Common myeloid progenitor, CD34-positive (primary cell): ENCODE results near the gene IPPK.

Source experiments
- CTCF ChIA-PET: fragments of 350-600 bp; sonication (Branson Sonifier 250); formaldehyde crosslinking; loops from one replicate; lab custom pipeline; 2021; ENCODE audit warnings: antibody characterized with exemption; lab: Charles Lee
- POLR2A ChIA-PET: fragments of 350-600 bp; sonication (Branson Sonifier 250); formaldehyde crosslinking; loops from one replicate; lab custom pipeline; 2021; ENCODE audit warnings: antibody characterized with exemption; lab: Charles Lee
- DNase-seq, 3 donors: peaks; one replicate each; pipeline versions ENCODE4 v3.0.0 to v3.0.0-alpha.2; 2013
- H3K27ac ChIP-seq, 2 experiments: 1 replicate in 1 of 2; 2 replicates in 1 of 2; pipeline ENCODE4 v1.7.0; 2013; ENCODE audit warnings: inconsistent platforms in 2 of 2, low read length in 2 of 2, mild to moderate bottlenecking in 2 of 2, low read depth in 1 of 2, moderate library complexity in 1 of 2; ENCODE audit not compliant: severe bottlenecking in 2 of 2, insufficient read depth in 1 of 2, poor library complexity in 1 of 2
- H3K27me3 ChIP-seq, 5 experiments: replicated peaks in 2 of 5; 1 replicate in 3 of 5; 2 replicates in 2 of 5; pipeline versions ENCODE4 v1.6.1 to v1.7.0; 2013; ENCODE audit warnings: low read length in 4 of 5, mild to moderate bottlenecking in 2 of 5, moderate library complexity in 2 of 5, inconsistent platforms in 1 of 5; ENCODE audit not compliant: insufficient read depth in 5 of 5, control insufficient read depth in 4 of 5
- H3K36me3 ChIP-seq, 4 experiments: 1 replicate in 2 of 4; 2 replicates in 2 of 4; pipeline versions ENCODE4 v1.6.1 to v1.7.0; 2013; ENCODE audit warnings: low read length in 3 of 4, control low read depth in 1 of 4, mild to moderate bottlenecking in 1 of 4; ENCODE audit not compliant: control insufficient read depth in 4 of 4, insufficient read depth in 4 of 4
- H3K4me1 ChIP-seq, 4 experiments: 1 replicate in 3 of 4; 2 replicates in 1 of 4; pipeline versions ENCODE4 v1.6.1 to v1.7.1; 2013; ENCODE audit warnings: low read length in 3 of 4, mild to moderate bottlenecking in 3 of 4, control low read depth in 1 of 4, inconsistent platforms in 1 of 4, moderate library complexity in 1 of 4; ENCODE audit not compliant: control insufficient read depth in 4 of 4, insufficient read depth in 4 of 4; ENCODE audit errors: control extremely low read depth in 1 of 4
- H3K4me3 ChIP-seq, 7 experiments: 1 replicate in 4 of 7; 2 replicates in 3 of 7; pipeline versions ENCODE4 v1.5.1 to v1.7.0; 2013; ENCODE audit warnings: mild to moderate bottlenecking in 7 of 7, low read length in 6 of 7, moderate library complexity in 6 of 7, inconsistent platforms in 2 of 7, low read depth in 2 of 7, control low read depth in 1 of 7; ENCODE audit not compliant: insufficient read depth in 4 of 7, control insufficient read depth in 1 of 7; ENCODE audit errors: extremely low read depth in 1 of 7
- H3K9me3 ChIP-seq, 5 experiments: 1 replicate in 4 of 5; 2 replicates in 1 of 5; pipeline versions ENCODE4 v1.6.1 to v1.7.1; 2013; ENCODE audit warnings: low read length in 4 of 5, mild to moderate bottlenecking in 2 of 5, inconsistent platforms in 1 of 5, low read depth in 1 of 5, moderate library complexity in 1 of 5; ENCODE audit not compliant: control insufficient read depth in 4 of 5, insufficient read depth in 2 of 5; ENCODE audit errors: control extremely low read depth in 1 of 5
- WGBS: methylation state at CpG from one replicate; pipeline ENCODE4 v1.1.5; 2013; ENCODE audit not compliant: insufficient coverage; 5-methylcytosine and 5-hydroxymethylcytosine counted together

Gene IPPK

DNA sequence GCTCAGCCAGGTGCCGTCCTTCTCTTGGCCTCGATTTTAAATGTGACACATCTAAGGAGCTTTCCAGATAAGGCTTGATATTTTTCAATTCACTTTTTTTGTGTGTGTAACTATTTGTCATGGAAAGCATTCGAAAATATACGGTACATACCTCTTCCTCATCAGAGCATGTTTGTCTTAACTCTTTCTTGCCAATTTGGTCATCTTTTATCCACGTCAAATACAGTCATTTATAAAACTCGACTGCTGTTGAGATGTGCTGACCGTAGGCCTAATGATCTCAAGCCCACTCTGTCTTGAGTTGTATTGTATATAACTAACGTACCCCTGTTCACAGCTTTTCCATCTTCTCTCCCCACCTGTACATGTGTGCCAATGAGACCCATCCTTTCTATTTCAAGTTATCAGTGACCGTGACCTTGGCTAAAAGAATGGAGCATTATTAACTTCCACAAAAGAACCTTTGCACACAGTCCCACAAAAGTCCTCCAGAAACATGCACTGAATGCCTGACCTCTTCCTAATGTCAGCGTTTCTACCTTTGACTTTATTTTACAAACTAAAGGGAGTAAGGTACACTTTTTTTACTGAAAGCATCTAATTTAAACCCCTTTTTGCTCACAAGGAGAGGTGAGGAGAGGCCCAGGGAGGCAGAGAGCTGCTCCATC is 61.6 kb downstream of the IPPK start:
- no peaks in the 10 kb centered on the region for H3K27me3 ChIP-seq
- POLR2A ChIA-PET = no interaction called here
- peaks cover 3 to 21% (median 17%) of the 10 kb centered on the region in 4 experiments for H3K36me3 ChIP-seq
- CTCF ChIA-PET = no interaction called here
- no peak for DNase-seq
- WGBS = no CpG with 5 or more reads among the region's 10 CpGs
- no peak overlapping the region for H3K4me3 ChIP-seq
- peaks cover 1 to 19% (median 9%) of the 10 kb centered on the region in 5 experiments for H3K9me3 ChIP-seq
- H3K27ac ChIP-seq = no peak overlapping the region
- H3K4me1 ChIP-seq = no peaks in the 10 kb centered on the region

- Histone ChIP-seq H3K27ac (no peak overlapping the region), H3K36me3 (peaks cover 3 to 15% (median 12%) of the 10 kb centered on the region in 4 experiments), H3K4me1 (no peaks in the 10 kb centered on the region), H3K4me3 (no peak overlapping the region), H3K27me3 (no peaks in the 10 kb centered on the region), H3K9me3 (peaks cover 1 to 19% (median 9%) of the 10 kb centered on the region in 5 experiments)
- no peak for DNase-seq
- 76% methylated on average over 2 of the region's 4 CpGs for WGBS
- POLR2A ChIA-PET = no interaction called here
- CTCF ChIA-PET = no interaction called here
Observed at GRCh38 chr9:92607773-92608172, 62.2 kb downstream of the IPPK start.

- POLR2A ChIA-PET = no interaction called here
- no peak overlapping the region for H3K27ac ChIP-seq
- H3K4me3 ChIP-seq = no peak overlapping the region
- WGBS = no CpG with 5 or more reads among the region's 2 CpGs
- H3K27me3 ChIP-seq = no peaks in the 10 kb centered on the region
- DNase-seq = peak in 1 of 3 donors; percentile 6
- CTCF ChIA-PET = no interaction called here
- H3K9me3 ChIP-seq = peaks cover 1 to 19% (median 9%) of the 10 kb centered on the region in 5 experiments
- H3K36me3 ChIP-seq = peaks cover 3 to 9% (median 6%) of the 10 kb centered on the region in 4 experiments
- H3K4me1 ChIP-seq = no peaks in the 10 kb centered on the region
Observed at GRCh38 chr9:92607088-92607487, 62.8 kb downstream of the IPPK start.

GRCh38 chr9:92605224-92605623 is 64.7 kb downstream of the IPPK start:
- 100% methylated on average over 2 of the region's 5 CpGs for WGBS
- H3K4me1 ChIP-seq = no peaks in the 10 kb centered on the region
- no peak overlapping the region for H3K4me3 ChIP-seq
- peak in 2 of 3 donors; percentile 24 to 33 for DNase-seq
- no peak overlapping the region for H3K27ac ChIP-seq
- ChIA-PET POLR2A (no interaction called here), CTCF (no interaction called here)
- no peaks in the 10 kb centered on the region for H3K36me3 ChIP-seq
- no peaks in the 10 kb centered on the region for H3K27me3 ChIP-seq
- H3K9me3 ChIP-seq = peaks cover 1 to 19% (median 9%) of the 10 kb centered on the region in 5 experiments

DNA sequence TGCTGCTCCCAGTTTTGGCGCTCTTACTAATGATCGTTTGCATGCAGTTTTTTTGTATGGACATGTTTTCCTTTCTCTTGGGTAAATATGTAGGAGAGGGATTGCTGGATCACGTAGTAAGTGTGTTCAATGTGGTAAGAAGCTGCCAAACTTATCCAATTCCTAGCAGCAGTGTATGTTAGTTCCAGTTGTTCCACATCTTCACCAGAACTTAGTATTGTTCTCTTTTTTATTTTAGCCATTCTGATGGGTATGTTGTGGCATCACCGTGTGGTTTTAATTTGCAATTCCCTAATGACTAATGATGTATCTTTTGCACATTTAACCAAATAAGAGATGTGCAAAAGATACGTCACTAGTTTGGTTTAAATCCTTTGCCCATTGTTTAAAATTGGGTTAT is 65.9 kb downstream of the IPPK start:
- WGBS = no CpG with 5 or more reads among the region's 5 CpGs
- no peak for DNase-seq
- Histone ChIP-seq H3K4me1 (no peaks in the 10 kb centered on the region), H3K27me3 (no peaks in the 10 kb centered on the region), H3K27ac (no peak overlapping the region), H3K9me3 (peaks cover 1 to 19% (median 9%) of the 10 kb centered on the region in 5 experiments), H3K4me3 (no peak overlapping the region), H3K36me3 (no peaks in the 10 kb centered on the region)
- ChIA-PET POLR2A (no interaction called here), CTCF (no interaction called here)

DNA sequence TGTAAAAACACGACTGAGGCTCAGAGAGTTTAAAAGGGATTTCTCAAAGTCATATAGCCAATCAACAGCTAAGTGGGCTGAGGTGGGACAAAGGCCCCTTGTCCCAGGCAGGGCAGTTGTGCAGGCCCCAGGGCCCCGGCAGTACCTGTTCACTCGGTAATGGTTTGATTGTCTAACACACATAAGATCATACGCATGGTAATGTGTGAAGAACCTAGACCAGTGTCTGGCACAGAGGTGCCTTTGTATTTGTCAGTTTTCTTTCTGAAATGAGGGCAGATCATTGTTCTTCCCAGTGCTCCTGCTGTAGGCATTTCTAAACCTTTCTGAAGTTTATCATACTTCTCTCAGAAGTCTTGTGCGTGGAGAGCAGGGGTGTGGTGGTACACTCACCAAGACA is 66.8 kb downstream of the IPPK start:
- no peaks in the 10 kb centered on the region for H3K36me3 ChIP-seq
- ChIA-PET CTCF (interaction anchor here (1.3 kb wide), 1 partner anchor 31 kb away, joined by 3 read pairs; no protein-coding TSS in a partner anchor), POLR2A (interaction anchor here (0.6 kb wide), 1 partner anchor 1426 kb away, joined by 4 read pairs; no protein-coding TSS in a partner anchor)
- 94% methylated on average over 3 of the region's 5 CpGs for WGBS
- DNase-seq = no peak
- H3K27me3 ChIP-seq = no peaks in the 10 kb centered on the region
- H3K9me3 ChIP-seq = peaks cover 1 to 19% (median 9%) of the 10 kb centered on the region in 5 experiments
- H3K27ac ChIP-seq = no peak overlapping the region
- no peak overlapping the region for H3K4me3 ChIP-seq
- H3K4me1 ChIP-seq = no peaks in the 10 kb centered on the region

GRCh38 chr9:92602413-92602812 is 67.5 kb downstream of the IPPK start:
- CTCF ChIA-PET = interaction anchor here (1.3 to 1.4 kb wide), 2 partner anchors 18 to 32 kb away, joined by 3 read pairs; no protein-coding TSS in a partner anchor
- H3K4me3 ChIP-seq = no peak overlapping the region

More at GRCh38 chr9:92602413-92602812, 67.5 kb downstream of the IPPK start:
- WGBS = 99% methylated on average over 8 of the region's 10 CpGs
- no peak overlapping the region for H3K27ac ChIP-seq
- POLR2A ChIA-PET = interaction anchor here (0.6 kb wide), 1 partner anchor 1425 kb away, joined by 4 read pairs; no protein-coding TSS in a partner anchor
- no peak for DNase-seq
- peaks cover 1 to 19% (median 9%) of the 10 kb centered on the region in 5 experiments for H3K9me3 ChIP-seq
- H3K4me1 ChIP-seq = no peaks in the 10 kb centered on the region
- no peaks in the 10 kb centered on the region for H3K36me3 ChIP-seq
- H3K27me3 ChIP-seq = no peaks in the 10 kb centered on the region
